HT1080 (cell line): ENCODE data around the gene HSD17B10. TPM values are rescaled to one million over a fixed set of nuclear protein-coding genes. Genes with fewer than 3 reads are reported as not detected.
A peak's percentile ranks its signal among the peaks of the same experiment; 100 is the strongest.
"Not testable (repeated sequence)": the region's sequence is repeated elsewhere in the genome, so short reads cannot be mapped to it uniquely, and the experiment has no call there.

Experiments used
- DNase-seq: peaks from one replicate; pipeline ENCODE4 v3.0.0-alpha.2; 2015; ENCODE audit warnings: low read depth
- small RNA-seq: library from RNA; depleted of rRNA; stranded (forward); fragments of <200 nt; gene quantifications from one replicate; pipeline ENCODE3, GENCODE V24; 2014
- total RNA-seq: library from RNA; depleted of rRNA; stranded (reverse); fragments of >200 nt; shearing (Covaris generic); gene quantifications from 2 replicates; pipeline ENCODE4 v1.2.3, GENCODE V29; 2014; rRNA removed

Gene HSD17B10
- total RNA-seq, 1 experiment from 2014 or later, result 134 TPM

DNA sequence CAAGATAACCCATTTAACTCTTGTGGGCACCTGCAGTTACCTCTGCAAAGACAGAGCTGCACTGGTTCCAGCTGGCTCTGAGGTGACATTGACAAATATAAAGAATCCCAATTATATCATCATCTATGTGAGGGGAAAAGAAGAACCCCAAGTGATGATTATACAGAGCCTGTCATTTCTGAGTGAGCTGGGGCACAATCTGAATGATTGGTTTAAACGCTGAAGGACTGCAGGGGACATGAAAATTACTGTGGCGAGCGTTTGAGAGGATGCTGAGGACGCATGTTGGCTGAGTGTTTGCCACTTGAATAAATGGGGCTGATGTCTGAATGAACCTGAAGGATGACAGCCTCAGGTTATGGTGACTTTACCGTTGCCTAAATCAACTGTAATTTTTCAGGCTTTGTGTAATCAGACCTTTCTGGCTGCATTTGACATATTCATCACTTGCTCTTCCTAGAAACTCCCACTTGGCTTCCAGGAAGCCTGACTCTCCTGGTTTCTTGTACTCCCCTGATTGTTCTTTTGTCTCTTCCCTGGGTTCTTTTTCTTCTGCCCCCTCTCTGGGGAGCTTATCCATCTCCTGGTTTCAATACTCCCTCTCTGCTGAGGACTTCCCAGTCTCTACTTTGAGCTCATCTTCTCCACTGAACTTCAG, 4.1 kb upstream of the HSD17B10 start:
- no peak for DNase-seq

GRCh38 chrX:53437206-53437605, 3.0 kb upstream of the HSD17B10 start:
- no peak for DNase-seq

- peak; percentile 37 for DNase-seq
These were observed 1.8 kb upstream of the HSD17B10 start for GRCh38 chrX:53435997-53436396.

GRCh38 chrX:53430231-53430630, 3.9 kb downstream of the HSD17B10 start:
- no peak for DNase-seq

- no peak for DNase-seq
These were observed 4.4 kb downstream of the HSD17B10 start for GRCh38 chrX:53429755-53430154.

- no peak for DNase-seq
These were observed 11.3 kb downstream of the HSD17B10 start, which contains the start of gene RIBC1 for GRCh38 chrX:53422861-53423306. RIBC1 (plus strand) TSS chrX:53422873; CDS start chrX:53426277, 3,404 bp downstream.

DNA sequence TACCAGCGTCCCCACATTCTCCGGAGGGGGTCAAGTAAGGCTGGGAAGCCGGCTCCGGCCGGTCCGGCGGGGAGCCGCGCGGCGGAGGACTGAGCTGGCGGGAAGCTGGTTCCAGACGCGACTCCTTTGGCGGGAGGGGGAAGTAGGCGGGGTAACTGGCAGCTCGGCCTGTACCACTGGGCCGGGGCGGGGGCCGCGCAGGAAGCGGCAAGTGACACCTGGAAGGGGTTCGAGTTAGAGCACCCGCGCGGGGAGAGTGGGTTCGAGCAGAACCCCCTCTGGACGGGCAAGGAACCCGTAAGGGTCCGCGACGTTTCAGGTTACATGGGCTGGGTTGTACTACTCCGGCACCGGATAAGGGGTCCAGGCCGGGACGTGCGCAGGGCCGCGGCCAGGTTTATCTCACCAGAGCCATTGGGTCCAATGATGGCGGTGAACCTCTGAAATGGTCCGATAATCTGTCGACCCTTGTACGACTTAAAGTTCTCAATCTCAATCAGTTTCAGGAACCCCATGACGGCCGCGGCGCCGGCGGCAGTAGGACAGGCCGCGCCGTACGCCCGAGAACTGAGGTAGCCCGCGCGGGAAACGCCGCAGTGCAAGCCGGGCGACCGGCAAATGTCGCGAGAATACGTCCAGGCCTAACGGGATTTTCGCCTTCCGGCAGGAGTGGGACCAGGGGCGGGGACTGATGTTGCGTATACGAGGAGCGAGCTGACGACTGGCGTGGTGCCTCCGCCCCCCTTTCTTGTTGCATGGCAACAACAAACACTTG, 11.9 kb downstream of the HSD17B10 start, which contains the start of gene SMC1A:
Gene SMC1A, minus strand, starts transcription at position 569 of the 775 bp plus-strand sequence. Its CDS starts 54 bp downstream, at position 515.
- peak; percentile 94 for DNase-seq

GRCh38 chrX:53421772-53422085, 12.4 kb downstream of the HSD17B10 start:
- DNase-seq, result no peak

DNA sequence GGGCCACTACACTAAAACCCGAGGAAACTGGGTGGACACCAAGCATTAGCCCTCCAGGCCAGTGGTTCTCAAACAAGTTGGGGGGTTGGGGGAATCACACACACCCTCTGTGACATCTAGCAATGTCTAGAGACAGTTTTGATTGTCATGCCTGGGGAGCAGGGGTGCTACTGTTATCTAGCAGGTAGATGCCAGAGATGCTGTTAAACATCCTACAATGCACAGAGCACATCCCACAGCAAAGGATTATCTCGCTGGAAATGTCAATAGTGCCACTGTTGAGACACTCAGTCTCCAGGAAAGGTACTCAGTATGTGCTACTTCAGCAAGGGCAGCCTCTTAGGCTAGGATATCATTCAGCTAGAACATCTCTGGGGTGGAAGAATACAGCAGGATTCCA, 13.0 kb downstream of the HSD17B10 start:
- no peak for DNase-seq

GRCh38 chrX:53420351-53420750, 13.8 kb downstream of the HSD17B10 start:
- DNase-seq, result not testable (repeated sequence)

DNA sequence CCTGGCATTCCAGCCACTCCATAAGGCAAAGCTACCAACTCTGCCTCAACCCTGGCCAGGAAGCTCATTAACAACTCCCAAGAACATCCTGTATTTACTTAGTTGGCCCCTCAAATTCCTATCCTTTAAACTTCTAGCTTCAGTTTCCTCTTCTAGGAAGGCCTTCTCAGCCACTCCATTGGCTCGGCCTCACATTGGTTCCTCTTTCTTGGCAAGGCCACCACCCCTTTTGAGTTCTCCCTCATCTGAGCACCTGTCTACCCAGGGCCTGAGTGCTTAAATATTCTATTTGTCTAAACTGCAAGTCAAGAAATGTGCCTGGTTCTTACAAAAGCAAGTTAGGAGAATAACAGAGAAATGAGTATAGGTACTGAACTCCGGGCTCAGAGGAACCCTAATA, 21.7 kb downstream of the HSD17B10 start:
- DNase-seq, result no peak

- DNase-seq, result no peak
These were observed 30.6 kb downstream of the HSD17B10 start for GRCh38 chrX:53403535-53403934.

GRCh38 chrX:53398216-53398615, 36.0 kb downstream of the HSD17B10 start:
- DNase-seq, result peak; percentile 13

DNA sequence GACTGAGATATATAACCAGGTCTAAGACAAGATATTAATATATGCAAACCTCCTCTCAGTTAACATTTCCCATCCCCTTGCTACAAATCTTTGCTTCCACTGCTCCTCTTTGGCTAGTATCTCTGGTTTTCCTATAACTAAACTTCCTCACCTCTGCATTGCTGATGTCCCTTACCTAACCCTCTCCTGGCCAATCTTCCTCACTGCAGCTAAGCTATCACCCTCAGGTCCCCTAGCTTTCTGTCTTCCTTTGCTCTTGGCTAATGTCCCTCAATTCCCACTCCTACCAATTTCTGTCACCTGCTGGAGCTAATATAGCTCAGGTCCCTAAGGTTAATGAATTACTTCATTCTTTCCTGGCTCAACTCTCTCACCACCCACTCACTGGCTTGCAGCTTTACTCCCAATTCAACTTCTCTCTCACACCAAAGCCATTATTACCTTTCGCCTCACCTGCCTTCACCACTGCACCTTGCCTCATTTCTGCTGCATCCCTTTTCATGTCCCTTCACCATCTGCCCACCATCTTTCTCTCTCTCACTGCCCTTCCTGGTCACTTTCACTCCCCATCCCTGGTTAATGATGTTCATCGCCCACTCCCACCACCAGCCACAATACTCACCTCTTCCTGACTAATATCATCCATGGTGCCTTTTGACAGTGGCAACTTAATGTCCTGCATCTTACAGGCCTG, 38.4 kb downstream of the HSD17B10 start:
- no peak for DNase-seq

- DNase-seq, result no peak
These were observed 50.6 kb downstream of the HSD17B10 start for GRCh38 chrX:53383376-53384076.

Small RNA genes lying within 50 kb of the gene (small RNA-seq; reads per million reads assigned to genes)
- gene MIR6857, result not detected
- gene VTRNA3-1P, result not detected

Other genes starting within 250 kb of the HSD17B10 start
- gene KDM5C, start 209.2 kb downstream of the HSD17B10 start, total RNA-seq, result 50.7 and 57.2 TPM in 2 replicates
- 4.3 and 9.8 TPM in 2 replicates for gene IQSEC2, start 152.8 kb downstream of the HSD17B10 start, total RNA-seq
- 18.6 and 26.0 TPM in 2 replicates for gene SMC1A, start 11.7 kb downstream of the HSD17B10 start, total RNA-seq
- gene RIBC1, start 11.5 kb downstream of the HSD17B10 start, total RNA-seq, result 0.17 and 0.19 TPM in 2 replicates